Type B pancreatic cell (in vitro differentiated cells): ENCODE measurements around the gene WDHD1. TPM values are rescaled to one million over a fixed set of nuclear protein-coding genes. Genes with fewer than 3 reads are reported as not detected.

ENCODE experiments used
- DNase-seq: peaks from one replicate; pipeline ENCODE4 v3.0.0; 2021; ENCODE audit warnings: mixed read lengths; ENCODE audit not compliant: unreplicated experiment; ENCODE audit errors: extremely low spot score
- H3K27ac Mint-ChIP-seq: 2 replicates; pipeline ENCODE4 v1.8.0; 2021; ENCODE audit warnings: mild to moderate bottlenecking, mixed read lengths
- H3K27me3 Mint-ChIP-seq: 2 replicates; pipeline ENCODE4 v1.8.0; 2021; ENCODE audit warnings: mixed read lengths
- H3K36me3 Mint-ChIP-seq: 2 replicates; pipeline ENCODE4 v1.8.0; 2021; ENCODE audit warnings: mixed read lengths
- H3K4me1 Mint-ChIP-seq: one replicate; pipeline ENCODE4 v1.8.0; 2021; ENCODE audit warnings: mixed read lengths; ENCODE audit not compliant: unreplicated experiment
- H3K4me3 Mint-ChIP-seq: 2 replicates; pipeline ENCODE4 v1.8.0; 2021; ENCODE audit warnings: mild to moderate bottlenecking, mixed read lengths
- H3K9me3 Mint-ChIP-seq: 2 replicates; pipeline ENCODE4 v1.8.0; 2021; ENCODE audit warnings: mixed read lengths
- total RNA-seq: library from RNA; stranded (reverse); gene quantifications from 2 replicates; pipeline ENCODE4 v1.2.1, GENCODE V29; 2021; ENCODE audit warnings: low replicate concordance
- TF ChIP-seq, protein P1 (sequence below): fragments of 200-600 bp; sonication (generic); conservative IDR thresholded peaks from 2 replicates; pipeline ENCODE4 v1.5.0; 2021; ENCODE audit warnings: antibody characterized with exemption, mild to moderate bottlenecking

WDHD1 gene
- total RNA-seq, 1 donor from 2014 or later: 36.0 TPM

DNA sequence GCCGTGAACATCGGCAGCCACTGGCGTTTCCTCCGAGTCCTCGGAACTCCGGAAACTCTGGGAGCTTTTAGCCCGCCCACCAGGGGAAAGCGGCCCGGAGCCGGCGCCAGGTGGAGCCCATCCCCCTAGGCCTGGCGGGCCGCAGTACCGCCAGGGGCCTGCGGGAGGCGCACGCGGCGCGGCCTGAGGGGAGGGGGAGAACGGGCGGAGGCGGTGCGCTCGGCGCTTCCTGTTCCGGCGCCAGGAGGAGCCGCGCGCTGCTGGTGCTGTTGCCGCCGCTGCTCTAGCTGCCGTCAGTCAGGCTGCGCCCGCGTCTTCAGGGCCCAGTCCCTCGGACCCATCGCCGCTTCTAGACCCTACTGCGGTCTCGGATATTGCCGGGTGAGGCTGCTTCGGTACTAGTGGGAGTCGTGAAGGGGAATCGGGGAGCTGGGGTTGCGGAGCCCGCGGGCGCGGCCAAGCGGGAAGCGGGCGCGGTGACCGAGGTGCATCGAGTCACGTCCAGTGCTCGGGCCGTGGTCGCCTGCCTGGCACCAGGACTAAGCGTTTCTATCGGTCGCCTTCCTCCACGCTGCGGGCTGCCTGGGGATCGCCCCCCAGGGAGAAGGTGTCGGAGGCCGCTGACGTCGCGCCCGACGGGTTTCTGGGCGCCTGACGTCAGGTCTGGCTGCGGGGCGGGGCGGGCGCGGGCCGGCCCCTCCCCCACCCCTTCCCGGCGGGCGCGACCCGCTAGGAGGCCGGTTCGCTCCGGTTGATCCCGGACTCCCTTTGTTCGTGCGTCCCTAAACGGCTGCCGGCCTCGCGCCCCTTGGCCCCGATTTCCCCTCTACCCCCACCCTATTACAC is 24.7 kb upstream of the WDHD1 start, which contains the start of gene MAPK1IP1L:
Gene MAPK1IP1L, plus strand, starts transcription at position 225 of the 846 bp plus-strand sequence. CDS start 10,037 bp downstream, outside the sequence.
- Mint-ChIP-seq H3K27ac (peak within 1 kb of the TSS; percentile 100), H3K9me3 (peaks cover 6% of the 10 kb centered on the region), H3K4me1 (peaks cover 30% of the 10 kb centered on the region), H3K4me3 (peak within 1 kb of the TSS; percentile 98), H3K27me3 (no peaks in the 10 kb centered on the region), H3K36me3 (peaks cover 32% of the 10 kb centered on the region)
- peak; percentile 99 for DNase-seq
- TF ChIP-seq, protein P1, sequence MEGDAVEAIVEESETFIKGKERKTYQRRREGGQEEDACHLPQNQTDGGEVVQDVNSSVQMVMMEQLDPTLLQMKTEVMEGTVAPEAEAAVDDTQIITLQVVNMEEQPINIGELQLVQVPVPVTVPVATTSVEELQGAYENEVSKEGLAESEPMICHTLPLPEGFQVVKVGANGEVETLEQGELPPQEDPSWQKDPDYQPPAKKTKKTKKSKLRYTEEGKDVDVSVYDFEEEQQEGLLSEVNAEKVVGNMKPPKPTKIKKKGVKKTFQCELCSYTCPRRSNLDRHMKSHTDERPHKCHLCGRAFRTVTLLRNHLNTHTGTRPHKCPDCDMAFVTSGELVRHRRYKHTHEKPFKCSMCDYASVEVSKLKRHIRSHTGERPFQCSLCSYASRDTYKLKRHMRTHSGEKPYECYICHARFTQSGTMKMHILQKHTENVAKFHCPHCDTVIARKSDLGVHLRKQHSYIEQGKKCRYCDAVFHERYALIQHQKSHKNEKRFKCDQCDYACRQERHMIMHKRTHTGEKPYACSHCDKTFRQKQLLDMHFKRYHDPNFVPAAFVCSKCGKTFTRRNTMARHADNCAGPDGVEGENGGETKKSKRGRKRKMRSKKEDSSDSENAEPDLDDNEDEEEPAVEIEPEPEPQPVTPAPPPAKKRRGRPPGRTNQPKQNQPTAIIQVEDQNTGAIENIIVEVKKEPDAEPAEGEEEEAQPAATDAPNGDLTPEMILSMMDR: peak; percentile 99

DNA sequence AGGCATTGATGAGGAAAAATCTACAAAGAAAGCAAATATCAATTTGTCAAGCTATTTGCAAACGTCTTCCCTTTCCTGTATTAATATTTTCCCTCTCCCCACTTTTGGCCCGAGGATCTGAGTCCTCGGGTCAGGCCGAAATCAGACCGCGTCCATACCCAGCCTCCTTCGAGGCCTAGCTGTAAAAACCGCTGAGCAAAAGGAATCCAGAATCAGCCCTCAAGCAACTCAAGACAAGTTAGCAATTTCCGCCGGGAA is 24.2 kb upstream of the WDHD1 start:
- peaks cover 6% of the 10 kb centered on the region for H3K9me3 Mint-ChIP-seq
- TF ChIP-seq, protein P1: no peak

DNA sequence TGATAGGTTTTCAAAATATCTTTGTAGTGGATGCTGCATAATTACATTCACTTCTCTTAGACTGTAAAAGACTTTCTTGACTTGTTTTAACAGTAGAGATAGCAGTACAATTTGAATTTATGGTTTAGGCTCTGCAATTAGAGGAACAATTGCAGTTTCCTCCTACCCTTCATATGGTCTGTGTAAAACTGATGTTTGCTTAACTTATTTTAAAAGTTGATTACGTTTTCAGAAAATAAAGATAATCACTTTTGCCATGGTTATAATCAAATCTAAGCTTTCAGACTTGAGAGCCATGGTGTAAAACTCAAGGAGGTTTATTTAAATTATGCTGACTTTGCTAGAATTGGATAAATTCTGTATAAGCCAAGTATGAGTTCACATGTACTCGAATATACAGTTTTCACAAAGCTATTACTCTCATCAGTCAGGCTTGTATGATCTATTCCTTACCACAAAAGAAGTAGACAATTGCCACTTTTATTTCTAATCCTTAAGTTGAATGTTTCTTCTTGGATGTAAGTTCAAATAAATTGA is 22.1 kb upstream of the WDHD1 start:
- DNase-seq: no peak
- H3K4me1 Mint-ChIP-seq: peaks cover 26% of the 10 kb centered on the region
- H3K27ac Mint-ChIP-seq: no peak overlapping the region
- H3K9me3 Mint-ChIP-seq: no peaks in the 10 kb centered on the region
- TF ChIP-seq, protein P1: no peak
- H3K36me3 Mint-ChIP-seq: peaks cover 18% of the 10 kb centered on the region
- H3K4me3 Mint-ChIP-seq: no peak overlapping the region
- no peaks in the 10 kb centered on the region for H3K27me3 Mint-ChIP-seq

More for the DNA sequence above, 24.2 kb upstream of the WDHD1 start:
- peaks cover 29% of the 10 kb centered on the region for H3K36me3 Mint-ChIP-seq
- H3K4me1 Mint-ChIP-seq: peaks cover 30% of the 10 kb centered on the region
- DNase-seq: no peak
- H3K27ac Mint-ChIP-seq: peak overlapping the region; percentile 100
- H3K4me3 Mint-ChIP-seq: peak overlapping the region; percentile 98
- H3K27me3 Mint-ChIP-seq: no peaks in the 10 kb centered on the region

DNA sequence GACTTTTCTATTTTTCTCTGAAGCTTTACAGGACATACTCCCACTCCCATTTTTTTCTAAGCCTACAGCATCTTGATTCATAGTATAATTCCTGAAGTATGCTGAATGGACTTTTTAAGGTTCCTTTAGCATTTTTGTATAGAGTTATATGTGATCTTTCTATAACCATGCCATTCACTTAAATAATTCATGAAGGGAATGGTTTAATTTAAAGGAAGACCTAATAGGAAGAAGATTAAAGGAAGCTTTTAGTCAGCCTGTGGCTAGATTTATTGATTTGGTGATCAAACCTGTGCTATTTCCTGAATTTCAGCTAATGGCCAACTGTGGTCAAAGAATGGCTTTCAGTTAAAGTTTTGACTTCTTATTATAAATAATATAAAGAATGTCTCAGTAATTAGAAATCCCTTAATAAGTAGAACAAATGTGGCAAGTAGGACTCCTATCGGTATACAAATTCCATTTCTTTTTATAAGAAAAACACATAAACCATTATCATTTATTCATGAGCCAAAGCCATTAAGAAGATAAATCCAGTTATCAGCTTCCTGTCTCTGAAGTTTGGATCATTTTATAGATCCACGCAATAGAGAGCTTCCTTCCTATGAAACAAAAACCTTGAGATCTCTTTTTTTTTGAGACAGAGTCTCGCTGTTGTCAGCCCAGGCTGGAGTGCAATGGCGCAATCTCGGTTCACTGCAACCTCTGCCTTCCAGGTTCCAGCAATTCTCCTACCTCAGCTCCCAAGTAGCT is 20.6 kb upstream of the WDHD1 start:
- TF ChIP-seq, protein P1: no peak
- no peak overlapping the region for H3K27ac Mint-ChIP-seq
- peaks cover 13% of the 10 kb centered on the region for H3K36me3 Mint-ChIP-seq
- no peak overlapping the region for H3K4me3 Mint-ChIP-seq
- H3K9me3 Mint-ChIP-seq: no peaks in the 10 kb centered on the region
- H3K4me1 Mint-ChIP-seq: peaks cover 13% of the 10 kb centered on the region
- no peak for DNase-seq
- no peaks in the 10 kb centered on the region for H3K27me3 Mint-ChIP-seq

DNA sequence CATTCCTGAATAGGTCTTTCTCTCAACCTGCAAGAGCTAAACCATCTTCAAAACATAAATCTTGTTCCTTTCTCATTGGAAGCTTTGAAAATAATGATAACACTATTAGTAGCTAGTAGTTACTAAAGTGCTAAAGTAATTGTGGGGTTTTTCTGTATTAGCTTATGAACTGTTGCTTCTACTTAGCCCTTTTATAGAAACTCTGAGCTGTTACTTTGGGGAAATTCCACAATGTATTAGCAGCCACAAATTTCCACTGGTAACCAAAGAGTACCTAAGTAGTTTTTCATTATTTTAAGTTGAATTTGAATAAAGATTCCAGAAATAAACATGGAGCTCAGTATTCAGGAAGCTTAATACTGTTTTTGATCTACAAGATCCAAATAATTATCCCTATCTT is 18.2 kb upstream of the WDHD1 start:
- Mint-ChIP-seq H3K9me3 (no peaks in the 10 kb centered on the region), H3K27me3 (no peaks in the 10 kb centered on the region), H3K36me3 (peaks cover 10% of the 10 kb centered on the region), H3K4me3 (no peak overlapping the region), H3K27ac (no peak overlapping the region), H3K4me1 (peaks cover 5% of the 10 kb centered on the region)
- TF ChIP-seq, protein P1: no peak
- DNase-seq: no peak
